Measurements from ENCODE around the gene EEPD1. TPM values are rescaled to one million over a fixed set of nuclear protein-coding genes. Genes with fewer than 3 reads are reported as not detected.

The EEPD1 gene
- total RNA-seq, 1 experiment from 2014 or later: 0.70 TPM

GRCh38 chr7:36280840-36281812 lies 128.1 kb downstream of the EEPD1 start:
- peaks cover 21% of the 10 kb centered on the region for H3K4me1 Mint-ChIP-seq (ENCODE audit: insufficient read depth, unreplicated experiment)
- BruUV-seq (replicated peaks): no TSS peak
- no peak for TF ChIP-seq CTCF (IDR thresholded peaks at IDR 0.05; ENCODE audit: unreplicated experiment)
- intact Hi-C loops (cut with micrococcal nuclease): no loop called here
- no peaks in the 10 kb centered on the region for H3K9me3 Mint-ChIP-seq (ENCODE audit: unreplicated experiment)
- H3K27ac Mint-ChIP-seq (ENCODE audit: low read depth, unreplicated experiment): peak overlapping the region; percentile 28
- CTCF ChIA-PET: interaction anchor here (0.6 to 2.6 kb wide), 7 partner anchors 10 to 233 kb away, joined by 3 to 22 read pairs (median 3); no protein-coding TSS in a partner anchor
- POLR2A ChIA-PET: interaction anchor here (0.6 to 1.0 kb wide), 6 partner anchors 8 to 297 kb away, joined by 3 to 6 read pairs (median 3); no protein-coding TSS in a partner anchor
- peak; percentile 83 for DNase-seq (ENCODE audit: unreplicated experiment)
- H3K27me3 Mint-ChIP-seq (ENCODE audit: insufficient read depth, unreplicated experiment): no peaks in the 10 kb centered on the region
- H3K4me3 Mint-ChIP-seq (ENCODE audit: unreplicated experiment): no peak overlapping the region
- H3K36me3 Mint-ChIP-seq (ENCODE audit: insufficient read depth, unreplicated experiment): no peaks in the 10 kb centered on the region

- Mint-ChIP-seq H3K9me3 (ENCODE audit: unreplicated experiment) (no peaks in the 10 kb centered on the region), H3K27ac (ENCODE audit: low read depth, unreplicated experiment) (no peak overlapping the region), H3K4me1 (ENCODE audit: insufficient read depth, unreplicated experiment) (peaks cover 21% of the 10 kb centered on the region), H3K36me3 (ENCODE audit: insufficient read depth, unreplicated experiment) (no peaks in the 10 kb centered on the region), H3K4me3 (ENCODE audit: unreplicated experiment) (no peak overlapping the region), H3K27me3 (ENCODE audit: insufficient read depth, unreplicated experiment) (no peaks in the 10 kb centered on the region)
- BruUV-seq (replicated peaks): no TSS peak
- POLR2A ChIA-PET: interaction anchor here (1.0 kb wide), 2 partner anchors 234 to 290 kb away, joined by 3 to 6 read pairs; no protein-coding TSS in a partner anchor
- CTCF ChIA-PET: interaction anchor here (0.6 to 2.6 kb wide), 4 partner anchors 9 to 234 kb away, joined by 3 to 22 read pairs (median 4); no protein-coding TSS in a partner anchor
- DNase-seq (ENCODE audit: unreplicated experiment): no peak
- intact Hi-C loops (cut with micrococcal nuclease): no loop called here
- no peak for TF ChIP-seq CTCF (IDR thresholded peaks at IDR 0.05; ENCODE audit: unreplicated experiment)
These were observed 129.1 kb downstream of the EEPD1 start for GRCh38 chr7:36281945-36282717.

- H3K27me3 Mint-ChIP-seq (ENCODE audit: insufficient read depth, unreplicated experiment): no peaks in the 10 kb centered on the region
- H3K4me1 Mint-ChIP-seq (ENCODE audit: insufficient read depth, unreplicated experiment): peaks cover 21% of the 10 kb centered on the region
- TF ChIP-seq CTCF (IDR thresholded peaks at IDR 0.05; ENCODE audit: unreplicated experiment): no peak
- intact Hi-C loops (cut with micrococcal nuclease): no loop called here
- CTCF ChIA-PET: interaction anchor here (0.6 to 1.1 kb wide), 2 partner anchors 102 to 154 kb away, joined by 3 read pairs; no protein-coding TSS in a partner anchor
- no peaks in the 10 kb centered on the region for H3K9me3 Mint-ChIP-seq (ENCODE audit: unreplicated experiment)
- H3K4me3 Mint-ChIP-seq (ENCODE audit: unreplicated experiment): no peak overlapping the region
- DNase-seq (ENCODE audit: unreplicated experiment): no peak
- no peak overlapping the region for H3K27ac Mint-ChIP-seq (ENCODE audit: low read depth, unreplicated experiment)
- POLR2A ChIA-PET: no interaction called here
- no peaks in the 10 kb centered on the region for H3K36me3 Mint-ChIP-seq (ENCODE audit: insufficient read depth, unreplicated experiment)
- BruUV-seq (replicated peaks): no TSS peak
These were observed 130.1 kb downstream of the EEPD1 start for GRCh38 chr7:36283181-36283580.

GRCh38 chr7:36283711-36284130 lies 130.7 kb downstream of the EEPD1 start:
- no peaks in the 10 kb centered on the region for H3K36me3 Mint-ChIP-seq (ENCODE audit: insufficient read depth, unreplicated experiment)
- no peak overlapping the region for H3K27ac Mint-ChIP-seq (ENCODE audit: low read depth, unreplicated experiment)
- POLR2A ChIA-PET: no interaction called here
- intact Hi-C loops (cut with micrococcal nuclease): no loop called here
- no peak overlapping the region for H3K4me3 Mint-ChIP-seq (ENCODE audit: unreplicated experiment)
- peaks cover 21% of the 10 kb centered on the region for H3K4me1 Mint-ChIP-seq (ENCODE audit: insufficient read depth, unreplicated experiment)
- no peaks in the 10 kb centered on the region for H3K27me3 Mint-ChIP-seq (ENCODE audit: insufficient read depth, unreplicated experiment)
- CTCF ChIA-PET: no interaction called here
- no TSS peak for BruUV-seq (replicated peaks)
- no peak for DNase-seq (ENCODE audit: unreplicated experiment)
- TF ChIP-seq CTCF (IDR thresholded peaks at IDR 0.05; ENCODE audit: unreplicated experiment): no peak
- H3K9me3 Mint-ChIP-seq (ENCODE audit: unreplicated experiment): no peaks in the 10 kb centered on the region

Measured in MCF 10A (cell line).